GM19324 (cell line): ENCODE results near the gene DIP2C.
"Not testable (repeated sequence)": the region's sequence is repeated elsewhere in the genome, so short reads cannot be mapped to it uniquely, and the experiment has no call there.

ENCODE experiments used
- ATAC-seq: cut with Tn5 transposase; IDR thresholded peaks from one replicate; pipeline ENCODE4 v1.9.1; 2021; ENCODE audit warnings: mild to moderate bottlenecking, moderate library complexity; ENCODE audit not compliant: unreplicated experiment, low FRiP score

The DIP2C gene

DNA sequence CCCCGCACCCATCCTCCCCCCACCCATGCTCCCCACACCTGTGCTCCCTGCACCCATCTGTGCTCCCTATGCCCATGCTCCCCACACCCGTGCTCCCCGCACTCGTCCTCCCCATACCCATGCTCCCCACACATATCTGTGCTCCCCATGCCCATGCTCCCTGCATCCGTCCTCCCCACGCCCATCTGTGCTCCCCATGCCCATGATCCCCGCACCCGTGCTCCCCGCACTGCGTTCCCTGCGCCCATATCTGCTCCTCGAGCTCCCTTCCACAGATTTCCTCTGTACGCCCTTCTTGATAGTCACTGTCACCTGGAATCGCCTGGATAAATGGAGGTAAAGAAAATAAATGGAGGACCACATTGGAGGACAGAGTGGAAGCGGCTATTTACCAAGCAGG lies 9.9 kb downstream of the DIP2C start:
- no peak for ATAC-seq

DNA sequence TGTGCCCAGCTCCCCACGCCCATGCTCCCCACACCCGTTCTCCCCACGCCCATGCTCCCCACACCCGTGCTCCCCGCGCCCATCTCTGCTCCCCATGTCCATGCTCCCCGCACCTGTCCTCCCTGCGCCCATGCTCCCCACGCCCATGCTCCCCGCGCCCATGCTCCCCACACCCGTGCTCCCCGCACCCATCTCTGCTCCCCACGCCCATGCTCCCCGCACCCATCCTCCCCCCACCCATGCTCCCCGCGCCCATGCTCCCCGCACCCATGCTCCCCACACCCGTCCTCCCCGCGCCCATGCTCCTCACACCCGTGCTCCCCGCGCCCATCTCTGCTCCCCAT lies 10.8 kb downstream of the DIP2C start:
- ATAC-seq = not testable (repeated sequence)

DNA sequence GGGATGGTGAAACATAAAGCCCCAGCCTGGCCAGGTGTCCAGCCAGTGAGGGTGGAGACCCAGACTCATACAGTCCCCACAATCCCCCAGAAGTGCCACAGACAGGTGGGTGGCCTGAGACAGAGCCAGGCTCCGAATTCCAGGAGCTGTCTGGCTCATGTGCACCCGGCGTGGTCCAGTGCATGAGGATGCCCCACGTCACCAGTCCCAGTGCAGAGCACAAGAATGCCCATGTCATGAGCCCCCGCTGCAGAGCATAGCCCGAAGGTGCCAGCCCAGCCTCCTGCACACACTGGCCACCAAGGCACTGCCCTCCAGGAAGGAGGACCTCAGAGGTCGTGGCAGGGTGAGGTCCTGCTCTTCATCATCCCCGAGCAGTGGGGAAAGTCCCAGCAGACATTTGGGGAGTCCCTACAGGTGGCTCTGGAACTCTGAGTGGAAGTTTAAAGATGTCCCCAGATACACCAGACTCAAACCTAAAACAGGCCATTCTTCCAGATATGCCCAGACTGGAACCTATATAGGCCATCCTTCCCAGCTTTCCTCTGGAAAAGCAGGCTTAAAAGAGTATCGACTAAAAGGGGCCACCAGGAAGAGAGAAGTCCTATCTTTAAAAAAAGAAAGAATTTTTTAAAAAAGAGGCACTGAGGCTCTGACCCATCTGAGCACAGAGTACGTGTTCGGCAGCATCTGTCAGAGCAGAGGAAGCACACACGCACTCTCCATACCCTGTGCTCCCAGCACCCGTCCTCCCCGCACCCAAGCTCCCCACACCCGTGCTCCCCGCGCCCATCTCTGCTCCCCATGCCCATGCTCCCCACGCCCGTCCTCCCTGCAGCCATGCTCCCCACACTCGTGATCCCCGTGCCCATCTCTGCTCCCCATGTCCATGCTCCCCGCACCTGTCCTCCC lies 11.5 kb downstream of the DIP2C start:
- ATAC-seq = no peak

DNA sequence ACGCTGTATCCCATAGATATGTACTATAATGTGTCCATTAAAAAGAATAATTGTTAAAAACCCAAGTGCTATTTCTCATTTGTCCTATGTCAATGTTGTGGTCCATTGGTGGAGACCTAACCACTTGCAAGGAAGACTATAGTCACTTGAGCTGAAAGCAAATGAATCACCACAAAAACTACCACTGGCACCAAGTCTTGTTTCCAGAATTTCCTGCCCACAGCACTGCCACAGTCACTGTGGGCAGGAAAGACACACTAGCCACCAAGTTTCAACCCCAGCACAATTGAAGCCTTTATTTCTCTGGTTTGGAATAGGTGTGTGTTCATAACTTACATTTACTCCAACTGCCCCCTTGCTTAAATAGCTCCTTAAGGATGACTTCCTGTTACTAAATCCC lies 12.4 kb downstream of the DIP2C start:
- ATAC-seq = no peak

DNA sequence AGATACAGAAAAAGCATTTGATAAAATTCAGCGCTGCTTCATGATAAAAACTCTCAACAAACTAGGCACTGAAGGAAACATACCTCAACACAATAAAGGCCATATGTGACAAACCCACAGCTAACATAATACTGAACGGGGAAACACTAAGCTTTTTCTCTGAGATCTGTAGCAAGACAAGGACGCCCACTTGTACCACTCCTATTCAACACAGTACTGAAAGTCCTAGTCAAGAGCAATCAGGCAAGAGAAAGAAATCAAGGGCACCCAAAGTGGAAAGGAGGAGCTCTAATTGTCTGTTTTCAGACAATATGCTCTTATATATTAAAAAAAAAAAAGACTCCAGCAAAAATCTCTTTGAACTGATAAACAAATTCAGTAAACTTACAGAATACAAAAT lies 13.3 kb downstream of the DIP2C start:
- ATAC-seq = no peak

DNA sequence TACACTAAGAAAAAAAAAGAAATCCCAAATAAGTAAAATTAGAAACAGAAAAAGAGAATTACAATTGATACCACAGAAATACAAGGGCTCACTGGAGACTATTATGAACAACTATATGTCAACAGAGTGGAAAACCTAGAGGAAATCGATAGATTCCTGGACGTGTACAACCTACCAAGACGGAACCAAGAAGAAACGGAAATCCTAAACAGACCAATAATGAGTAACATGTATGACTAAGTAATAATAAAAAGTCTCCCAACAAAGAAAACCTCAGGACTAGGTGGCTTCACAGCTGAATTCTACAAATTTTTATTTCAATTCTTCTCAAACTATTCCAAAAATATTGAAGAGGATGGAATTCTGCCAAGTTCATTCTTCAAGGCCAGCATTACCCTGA lies 13.9 kb downstream of the DIP2C start:
- no peak for ATAC-seq

DNA sequence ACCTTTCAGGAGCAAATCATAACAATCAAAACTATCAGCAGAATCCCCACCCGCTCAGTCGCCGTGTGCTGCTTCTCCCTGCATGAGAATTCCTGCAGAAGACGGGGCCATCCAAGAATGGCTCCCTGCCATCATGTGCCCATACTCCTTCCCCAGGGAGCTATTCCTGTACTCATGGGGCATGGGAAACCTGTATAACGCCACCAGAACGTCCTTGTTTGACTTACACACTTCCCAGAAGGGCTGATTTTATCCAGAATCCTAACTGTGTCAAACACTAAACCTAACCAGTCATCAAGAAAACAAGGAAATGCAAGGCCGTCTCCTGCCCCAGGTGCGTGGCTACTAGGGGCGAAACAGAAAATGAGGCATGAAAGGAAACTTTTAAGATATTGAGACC lies 16.0 kb downstream of the DIP2C start:
- ATAC-seq = no peak

DNA sequence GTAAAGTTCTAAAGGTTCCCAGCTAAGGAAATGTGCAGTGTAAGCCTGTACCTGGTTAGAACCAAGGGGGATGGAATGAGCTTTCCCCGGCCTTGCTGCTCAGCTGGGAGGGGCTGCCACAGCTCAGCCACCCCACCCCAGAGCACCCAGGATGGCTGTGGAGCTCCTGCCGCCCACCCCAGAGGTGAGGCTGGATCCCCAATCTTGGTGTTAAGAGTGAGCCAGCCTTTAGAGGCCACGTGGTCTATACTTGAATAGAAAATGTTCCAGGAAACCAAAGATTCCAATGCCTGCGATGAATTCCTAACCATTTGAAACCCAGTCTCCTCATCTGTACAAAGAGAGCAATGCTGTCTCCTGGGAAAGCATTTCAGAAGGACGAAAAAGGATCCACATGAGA lies 16.5 kb downstream of the DIP2C start:
- no peak for ATAC-seq

DNA sequence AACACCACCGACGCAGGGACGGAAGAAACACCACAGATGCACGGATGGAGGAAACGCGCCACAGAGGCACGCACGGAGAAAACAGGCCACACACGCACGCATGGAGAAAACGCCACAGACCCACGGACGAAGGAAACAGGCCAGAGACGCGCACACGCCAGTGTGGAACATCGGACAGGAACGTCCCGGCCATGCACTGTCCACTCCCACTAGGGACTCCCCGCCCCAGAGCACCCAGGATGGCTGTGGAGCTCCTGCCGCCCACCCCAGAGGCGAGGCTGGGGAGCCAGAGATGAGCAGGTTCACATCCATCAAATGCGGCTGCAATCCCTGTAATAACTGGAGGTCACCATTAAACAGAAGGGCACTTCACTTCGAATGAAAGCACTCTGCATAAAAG lies 17.3 kb downstream of the DIP2C start:
- no peak for ATAC-seq

DNA sequence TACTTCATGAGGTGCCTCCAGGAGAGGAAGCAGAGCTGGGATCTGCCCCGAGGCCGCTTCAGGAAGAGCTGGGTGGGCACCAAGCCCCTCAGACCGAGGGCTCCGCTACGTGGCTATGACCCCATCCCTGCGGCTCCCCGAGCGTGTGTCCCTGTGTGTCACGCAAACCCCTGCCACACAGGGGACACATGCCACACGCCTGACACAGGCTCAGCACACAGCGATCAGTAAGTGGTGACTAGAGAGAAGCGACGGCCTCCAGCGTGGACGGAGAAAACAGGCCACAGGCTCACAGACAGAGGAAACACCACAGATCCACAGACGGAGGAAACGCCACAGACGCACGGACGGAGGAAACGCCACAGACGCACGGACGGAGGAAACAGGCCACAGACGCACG lies 18.5 kb downstream of the DIP2C start:
- ATAC-seq = no peak

DNA sequence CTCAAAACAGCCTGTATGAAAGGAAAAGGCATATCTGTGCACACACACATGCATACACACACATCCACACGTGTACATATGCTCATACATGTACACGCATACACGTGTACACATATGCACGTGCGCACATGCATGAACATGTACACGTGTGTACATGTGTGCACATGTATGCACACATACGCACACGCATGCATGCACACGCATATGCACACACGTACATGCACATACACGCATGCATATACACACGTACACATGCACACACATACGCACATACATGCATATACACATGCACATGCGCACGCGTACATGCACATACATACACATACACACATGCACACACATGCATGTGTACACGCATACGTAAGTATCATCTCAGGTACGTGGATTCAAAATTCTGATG lies 19.4 kb downstream of the DIP2C start:
- no peak for ATAC-seq

DNA sequence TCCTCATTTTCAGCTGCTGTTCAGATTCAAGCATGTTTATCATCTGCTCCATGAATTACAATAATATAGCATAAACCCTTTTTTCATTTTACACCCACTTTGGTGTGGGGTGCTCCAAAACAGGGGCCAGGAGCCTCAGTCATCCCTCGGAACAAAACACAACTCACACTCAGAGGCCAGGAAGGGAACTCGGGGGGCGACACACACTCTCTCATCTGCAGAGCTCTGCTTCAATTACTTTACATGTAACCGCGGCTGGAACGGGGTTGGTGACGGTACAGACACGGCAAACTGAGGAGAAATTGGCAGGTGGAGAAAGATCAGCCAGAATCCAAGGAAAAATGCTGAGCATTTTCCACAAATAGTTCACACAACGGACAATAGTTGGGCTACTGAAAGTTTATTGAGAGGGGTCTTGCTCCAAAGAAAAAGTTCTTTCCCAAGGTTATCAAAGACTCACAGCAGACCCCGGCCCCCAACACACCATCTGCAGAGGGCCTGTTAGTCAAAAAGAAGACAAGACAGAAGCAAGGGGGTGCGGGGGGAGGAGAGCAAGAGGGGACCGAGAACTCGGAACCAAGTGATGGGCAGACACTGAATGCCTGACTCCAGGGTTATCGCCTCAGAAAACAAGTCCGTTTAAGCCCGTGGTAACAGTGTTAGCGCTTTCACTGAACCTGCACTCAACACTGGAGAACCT lies 20.5 kb downstream of the DIP2C start:
- no peak for ATAC-seq

DNA sequence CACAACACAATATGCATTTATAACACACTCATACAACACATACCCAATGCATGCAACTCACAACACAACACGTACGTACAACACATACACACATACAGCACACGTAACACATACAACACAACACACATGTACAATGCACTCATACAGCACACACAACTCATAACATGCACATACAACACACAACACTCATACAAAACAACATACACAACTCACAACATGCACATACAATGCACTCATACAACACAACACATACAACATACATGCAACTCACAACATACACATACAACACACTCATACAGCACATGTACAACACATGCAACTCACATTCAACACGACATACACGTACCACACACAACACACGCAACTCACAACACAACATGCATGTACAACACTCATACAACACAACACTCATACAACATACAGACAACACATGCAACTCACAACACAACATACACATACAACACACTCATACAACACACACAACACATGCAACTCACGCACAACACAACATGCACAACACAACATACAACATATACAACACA lies 21.8 kb downstream of the DIP2C start:
- ATAC-seq = no peak

DNA sequence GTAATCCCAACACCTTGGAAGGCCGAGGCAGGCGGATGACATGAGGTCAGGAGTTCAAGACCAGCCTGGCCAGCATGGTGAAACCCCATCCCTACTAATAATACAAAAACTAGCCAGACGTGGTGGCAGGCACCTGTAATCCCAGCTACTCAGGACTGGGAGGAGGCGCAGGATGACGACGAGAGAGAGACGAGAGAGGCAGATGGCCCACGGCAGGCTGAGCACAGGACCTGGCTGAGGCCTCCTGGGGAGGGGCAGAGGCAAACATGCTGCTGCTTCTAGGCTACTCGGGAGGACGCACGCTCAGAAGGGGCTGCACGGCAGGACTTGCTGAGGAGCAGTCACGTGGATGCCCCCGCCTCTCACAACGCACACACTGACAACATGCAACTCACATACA lies 22.4 kb downstream of the DIP2C start:
- no peak for ATAC-seq

DNA sequence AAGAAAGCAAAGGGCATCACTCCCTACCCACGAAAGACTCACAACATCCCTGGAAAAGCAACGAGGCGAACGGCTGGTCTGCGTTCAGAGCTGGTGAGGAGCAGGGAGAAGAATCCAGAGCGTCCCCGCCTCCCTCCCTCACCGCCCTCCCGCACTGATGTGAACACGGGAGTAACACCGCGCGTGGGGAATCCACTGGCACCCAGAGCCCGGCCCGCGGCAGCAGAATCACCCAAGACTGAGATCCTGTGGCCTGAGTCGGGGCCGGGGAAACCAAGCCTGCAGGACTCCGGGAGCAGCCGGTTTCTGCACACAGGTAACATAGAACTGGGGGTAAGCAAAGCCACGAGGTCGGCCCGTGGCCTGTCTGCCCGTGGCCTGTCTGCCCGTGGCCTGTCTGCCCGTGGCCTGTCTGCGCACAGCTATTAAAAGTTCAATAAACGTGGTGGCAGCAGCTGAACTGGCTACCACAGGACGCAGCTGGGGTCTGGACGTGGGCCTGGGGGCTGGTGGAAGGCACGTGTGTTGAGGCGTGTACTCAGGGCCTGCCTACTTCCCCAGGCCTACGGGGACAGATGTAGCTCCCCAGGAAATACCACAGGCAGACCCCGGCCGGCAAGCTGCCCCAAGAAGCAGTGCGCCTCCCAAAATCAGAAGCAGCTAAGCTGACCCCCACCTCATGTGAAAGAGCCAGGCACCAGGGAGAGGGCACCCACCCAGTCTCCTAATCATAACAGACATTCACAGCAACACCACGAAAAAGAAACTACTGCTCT lies 23.0 kb downstream of the DIP2C start:
- ATAC-seq = no peak

DNA sequence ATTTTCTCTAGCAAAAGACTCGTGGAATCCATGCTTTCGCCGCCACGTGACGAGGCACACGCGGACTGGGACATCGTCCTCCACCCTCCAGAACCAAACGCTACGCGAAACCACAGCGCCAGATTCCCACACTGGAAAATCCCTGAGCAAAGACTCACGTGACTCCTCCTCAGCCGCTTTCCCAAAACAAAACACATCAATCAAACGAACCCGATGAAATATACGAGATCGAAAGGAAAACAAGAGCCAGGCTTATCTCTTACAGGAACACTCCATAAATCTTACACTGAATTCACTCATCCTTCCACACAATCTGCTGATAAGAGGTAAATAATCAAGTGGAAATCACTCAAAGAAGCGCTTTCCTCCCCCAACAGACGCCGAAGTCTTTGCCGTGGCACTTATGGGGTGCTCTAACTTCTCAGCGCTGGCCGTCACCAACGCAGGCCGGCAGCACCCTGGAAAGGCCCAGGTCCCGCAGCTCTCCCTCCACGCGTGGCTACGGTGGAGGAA lies 23.8 kb downstream of the DIP2C start:
- ATAC-seq = no peak

DNA sequence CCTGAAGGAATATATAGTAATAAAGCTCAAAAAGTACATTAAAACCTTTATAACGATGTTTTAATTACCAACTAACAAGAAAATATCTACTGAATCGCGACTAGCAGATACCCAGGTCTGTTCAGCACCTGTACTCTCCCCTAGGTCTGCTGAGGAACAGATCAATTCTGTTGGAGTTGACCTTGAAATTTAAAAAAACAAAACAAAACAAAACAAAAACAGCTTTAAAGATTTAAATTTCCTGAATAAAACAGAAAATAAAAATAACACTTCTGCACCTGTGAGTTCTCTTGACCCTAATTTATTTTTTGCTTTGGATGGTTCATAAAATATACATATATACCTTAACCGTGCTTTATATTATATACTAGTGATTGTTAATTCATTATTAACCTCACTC lies 24.6 kb downstream of the DIP2C start:
- no peak for ATAC-seq

DNA sequence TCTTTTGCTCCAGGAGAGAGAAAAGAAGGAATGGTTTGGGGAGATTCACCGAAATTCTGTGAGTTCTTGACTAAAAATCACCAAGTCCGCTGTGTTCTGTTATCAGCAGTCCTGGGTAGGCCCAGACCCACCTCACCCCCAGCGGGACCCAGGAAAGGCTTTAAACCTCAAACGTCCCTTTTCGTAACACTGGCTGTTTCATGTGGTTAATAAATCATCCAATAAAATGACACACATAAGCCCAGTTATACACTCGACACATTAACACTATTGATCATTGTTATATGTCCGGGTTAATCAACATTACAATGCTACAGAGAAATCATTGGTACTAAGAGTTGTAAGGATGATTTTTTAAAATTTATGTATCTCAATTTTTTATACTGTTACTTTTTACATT lies 25.2 kb downstream of the DIP2C start:
- no peak for ATAC-seq

DNA sequence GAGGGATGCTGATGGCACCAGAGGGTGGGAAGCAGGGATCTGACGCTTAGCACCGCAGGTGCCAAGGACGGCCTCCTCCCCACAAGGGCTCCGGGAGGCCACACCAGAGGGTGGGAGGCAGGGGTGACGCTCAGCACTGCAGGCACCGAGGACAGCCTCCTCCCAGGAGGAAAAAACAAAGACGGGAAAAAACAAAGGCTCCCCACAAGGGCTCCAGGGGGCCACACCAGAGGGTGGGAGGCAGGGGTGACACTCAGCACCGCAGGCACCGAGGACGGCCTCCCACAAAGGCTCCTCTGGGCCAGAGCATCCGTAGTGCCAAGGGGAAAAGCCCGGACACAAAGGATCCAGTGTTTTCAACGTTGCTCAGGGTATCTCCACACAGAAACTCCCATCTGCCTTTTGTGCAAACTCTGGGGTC lies 25.6 kb downstream of the DIP2C start:
- ATAC-seq = no peak

DNA sequence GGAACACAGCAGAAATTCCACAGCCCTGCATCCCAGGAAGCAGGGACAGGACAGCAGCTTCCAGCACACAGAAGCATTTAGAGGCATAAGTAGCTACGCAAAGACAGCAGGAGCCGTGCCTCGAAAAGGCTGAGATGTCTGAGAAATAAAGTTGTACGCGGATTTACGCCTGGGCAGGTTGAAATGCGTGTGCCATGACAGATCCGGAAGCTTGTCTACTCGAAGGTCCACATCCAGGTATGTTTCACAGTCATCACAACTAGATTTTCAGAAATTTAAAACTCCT lies 26.1 kb downstream of the DIP2C start:
- ATAC-seq = no peak
